ENCODE data around the gene NNT.
A peak's percentile ranks its signal among the peaks of the same experiment; 100 is the strongest.
"Not testable (repeated sequence)": the region's sequence is repeated elsewhere in the genome, so short reads cannot be mapped to it uniquely, and the experiment has no call there.

Gene NNT

DNA sequence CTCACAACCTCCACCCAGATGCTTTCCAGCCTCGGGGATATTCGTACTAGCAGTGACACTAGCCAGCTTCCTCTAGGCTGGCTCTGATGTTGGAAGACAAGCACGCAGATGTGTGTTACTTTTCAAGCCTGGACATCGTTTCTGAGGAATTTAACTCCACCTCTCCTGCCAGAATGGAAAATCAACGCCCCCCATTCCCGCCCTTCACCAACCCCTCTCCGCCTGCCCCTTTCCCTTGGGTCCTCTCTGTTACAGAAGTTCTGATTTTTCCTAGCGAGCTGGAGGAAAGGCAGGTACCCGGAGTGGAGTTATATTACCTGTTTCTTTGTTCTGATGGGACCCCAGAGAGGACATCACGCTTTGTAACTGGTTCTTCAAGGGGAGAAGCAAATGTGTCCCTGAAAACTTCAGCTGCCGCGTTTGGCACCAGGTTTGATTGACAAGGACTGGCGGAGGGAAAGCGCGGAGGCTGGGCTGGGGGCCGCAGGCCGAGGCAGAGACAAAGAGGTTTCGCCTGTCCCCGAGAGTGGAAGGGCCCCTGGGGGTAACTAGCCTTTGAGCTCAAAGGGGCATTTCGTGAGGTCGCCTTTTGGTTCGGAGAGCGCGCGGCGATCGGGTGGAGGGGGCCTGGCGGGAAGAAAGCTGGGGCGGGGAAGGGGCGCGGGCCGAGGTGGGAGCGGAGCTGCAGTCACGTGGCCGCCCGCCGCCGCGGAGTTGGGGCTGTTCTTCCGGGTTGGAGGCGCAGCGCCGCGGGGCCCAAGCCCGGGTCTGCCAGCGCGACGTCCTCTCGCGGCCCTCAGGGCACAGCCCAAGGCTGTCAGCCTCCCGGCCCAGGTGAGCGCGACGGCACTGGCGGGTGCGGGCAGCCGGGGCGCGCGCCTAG lies at the start of gene NNT:
Gene NNT, plus strand, starts transcription at position 720 of the 883 bp plus-strand sequence. CDS start 6,016 bp downstream, outside the sequence.
- Mint-ChIP-seq H3K9me3 (peaks cover 13% of the 10 kb centered on the region), H3K27me3 (no peaks in the 10 kb centered on the region), H3K4me3 (peak within 1 kb of the TSS; percentile 86), H3K36me3 (ENCODE audit: low read depth) (peaks cover 39% of the 10 kb centered on the region), H3K4me1 (ENCODE audit: low read depth) (peaks cover 38% of the 10 kb centered on the region), H3K27ac (peak within 1 kb of the TSS; percentile 87)
- intact Hi-C loops (cut with micrococcal nuclease), result loop anchor here (1.0 to 10.0 kb wide), 5 partner anchors 46 to 480 kb away; partner anchors contain the start of genes C5orf34, HMGCS1 and ZNF131

DNA sequence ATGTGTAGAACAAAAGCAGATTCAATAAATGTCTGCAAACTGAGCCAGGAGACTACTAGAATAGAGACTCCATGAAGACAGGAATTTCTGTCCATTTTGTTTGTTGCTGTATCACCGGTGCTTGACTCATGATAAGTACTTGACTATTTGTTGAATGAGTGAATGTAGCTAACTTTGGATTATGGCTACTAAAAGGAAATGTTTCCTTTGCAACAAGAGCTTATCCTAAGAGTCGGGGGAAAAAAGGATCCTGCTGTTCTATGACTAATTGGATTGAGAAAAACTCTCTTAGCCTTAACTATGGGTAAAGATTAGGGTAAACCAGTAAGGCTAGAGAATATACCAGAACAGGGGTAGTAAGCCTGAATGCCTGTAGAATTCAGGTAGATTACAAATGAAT lies 49.6 kb upstream of the NNT start:
- no peaks in the 10 kb centered on the region for H3K9me3 Mint-ChIP-seq
- no peak overlapping the region for H3K4me3 Mint-ChIP-seq
- peaks cover 28% of the 10 kb centered on the region for H3K36me3 Mint-ChIP-seq (ENCODE audit: low read depth)
- H3K27ac Mint-ChIP-seq, result no peak overlapping the region
- intact Hi-C loops (cut with micrococcal nuclease), result no loop called here
- H3K27me3 Mint-ChIP-seq, result no peaks in the 10 kb centered on the region
- peaks cover 12% of the 10 kb centered on the region for H3K4me1 Mint-ChIP-seq (ENCODE audit: low read depth)

DNA sequence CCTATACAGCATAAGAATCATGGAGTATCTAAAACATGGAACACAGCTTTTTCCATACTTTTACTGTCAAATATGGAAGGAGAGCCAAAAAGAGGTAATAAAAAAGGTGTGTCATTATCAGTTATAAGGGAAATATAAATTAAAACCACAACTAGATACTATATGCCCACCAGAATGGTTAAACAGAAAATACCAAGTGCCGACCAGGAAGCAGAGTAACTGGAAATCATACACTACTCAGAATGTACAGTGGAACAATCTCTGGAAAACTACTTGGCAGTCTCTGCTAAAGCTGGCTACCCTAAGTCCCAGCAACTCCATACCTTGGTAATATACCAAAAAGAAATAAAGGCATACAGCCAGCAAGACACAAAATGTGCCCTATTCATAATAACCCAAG lies 48.5 kb upstream of the NNT start:
- Mint-ChIP-seq H3K27ac (no peak overlapping the region), H3K4me3 (no peak overlapping the region), H3K4me1 (ENCODE audit: low read depth) (peaks cover 12% of the 10 kb centered on the region), H3K36me3 (ENCODE audit: low read depth) (peaks cover 16% of the 10 kb centered on the region), H3K9me3 (no peaks in the 10 kb centered on the region), H3K27me3 (no peaks in the 10 kb centered on the region)
- intact Hi-C loops (cut with micrococcal nuclease), result no loop called here

DNA sequence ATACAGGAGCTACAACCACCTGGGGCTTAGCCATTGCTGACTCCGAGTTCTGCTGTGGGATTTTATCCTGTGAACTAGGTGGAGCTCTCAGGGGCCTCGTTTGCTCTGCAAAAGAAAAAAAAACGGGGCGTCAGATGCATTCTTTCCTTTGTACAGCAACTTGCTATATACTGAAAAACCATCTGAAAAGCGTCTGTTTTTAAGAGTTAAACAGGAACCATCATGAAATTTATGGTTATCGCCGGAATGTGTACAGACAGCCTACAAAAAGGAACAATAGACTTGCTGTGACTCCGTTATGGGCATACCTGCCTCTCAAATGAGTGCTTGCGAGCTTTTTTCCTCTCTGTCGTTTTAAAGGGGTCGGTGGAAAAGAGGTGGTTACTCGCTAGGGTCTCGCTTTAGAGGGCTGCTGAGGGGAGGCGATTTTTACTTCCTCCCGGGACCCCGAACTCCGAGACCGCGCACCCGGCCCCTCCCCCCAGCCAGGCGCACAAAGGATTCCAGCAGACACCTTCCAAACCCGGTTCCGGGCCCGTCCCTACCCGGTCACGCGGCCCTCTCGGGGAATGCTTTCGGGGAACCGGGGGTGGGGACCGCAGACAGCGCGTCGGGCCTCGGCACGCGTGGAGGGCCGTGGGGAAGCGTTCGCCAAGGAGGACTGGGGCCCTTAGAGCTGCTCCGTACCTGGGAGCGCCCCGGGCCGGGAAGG lies 46.9 kb upstream of the NNT start:
- Mint-ChIP-seq H3K4me1 (ENCODE audit: low read depth) (peaks cover 8% of the 10 kb centered on the region), H3K36me3 (ENCODE audit: low read depth) (peaks cover 8% of the 10 kb centered on the region), H3K27ac (peak overlapping the region; percentile 75), H3K27me3 (no peaks in the 10 kb centered on the region), H3K4me3 (peak overlapping the region; percentile 83), H3K9me3 (no peaks in the 10 kb centered on the region)
- intact Hi-C loops (cut with micrococcal nuclease), result loop anchor here (1.0 to 5.0 kb wide), 3 partner anchors 41 to 74 kb away; partner anchors contain the start of genes C5orf34, NNT and TMEM267

DNA sequence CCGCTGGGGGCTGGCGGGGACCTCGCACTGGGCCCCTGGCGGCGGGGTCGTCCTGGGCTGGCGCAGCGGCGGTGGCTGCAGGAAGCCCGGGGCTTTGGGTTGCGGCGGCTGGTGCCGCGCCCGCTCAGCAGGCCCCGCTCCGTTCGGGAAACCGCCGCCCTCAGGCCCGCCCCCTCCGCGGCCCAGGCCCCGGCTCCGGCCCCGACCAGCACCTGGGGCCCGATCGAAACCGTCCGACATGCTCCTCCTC lies 46.4 kb upstream of the NNT start:
- not testable (repeated sequence) for H3K36me3 Mint-ChIP-seq (ENCODE audit: low read depth); H3K27me3 Mint-ChIP-seq; H3K4me1 Mint-ChIP-seq (ENCODE audit: low read depth); H3K9me3 Mint-ChIP-seq
- peak overlapping the region; percentile 75 for H3K27ac Mint-ChIP-seq
- peak overlapping the region; percentile 83 for H3K4me3 Mint-ChIP-seq
- intact Hi-C loops (cut with micrococcal nuclease), result loop anchor here (1.0 to 5.0 kb wide), 3 partner anchors 42 to 74 kb away; partner anchors contain the start of genes C5orf34, NNT and TMEM267

DNA sequence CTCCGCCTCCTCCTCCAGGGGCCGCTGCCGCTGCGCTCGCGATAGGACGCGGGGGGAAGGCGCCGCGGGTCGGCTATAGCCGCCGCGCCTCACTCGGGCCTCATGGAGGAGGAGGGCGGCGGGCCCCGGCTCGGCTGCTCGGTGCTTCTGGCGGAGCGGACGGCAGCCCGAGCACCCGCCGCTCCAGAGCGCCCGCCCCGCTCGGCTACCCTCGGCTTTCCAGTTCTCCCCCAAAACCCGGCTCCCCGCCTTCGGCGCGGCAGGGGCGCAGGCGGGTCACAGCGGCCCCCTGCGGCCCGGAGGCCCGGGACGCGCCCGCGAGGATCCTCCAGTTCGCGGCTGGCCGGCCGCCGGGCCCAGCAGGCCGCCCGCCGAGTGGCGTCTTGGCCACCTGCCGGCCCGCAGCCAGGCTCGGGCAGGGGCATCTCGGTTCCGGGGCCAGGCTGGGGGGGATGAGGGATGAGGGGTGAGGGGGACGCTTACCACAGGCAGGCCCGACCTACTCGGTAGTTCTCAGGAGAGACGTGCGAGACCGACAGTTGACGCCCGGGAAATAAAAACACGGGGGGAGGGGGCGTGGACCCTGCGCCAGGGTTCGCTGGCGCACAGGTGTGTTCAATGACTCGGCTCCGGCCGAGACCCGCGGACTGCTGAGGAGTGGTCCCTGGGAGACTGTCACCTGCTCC lies 46.0 kb upstream of the NNT start, which contains the start of gene PAIP1:
Gene PAIP1, minus strand, starts transcription at position 221 of the 686 bp plus-strand sequence. CDS start 231 bp downstream, outside the sequence.
- intact Hi-C loops (cut with micrococcal nuclease), result loop anchor here (1.0 to 5.0 kb wide), 3 partner anchors 42 to 75 kb away; partner anchors contain the start of genes C5orf34, NNT and TMEM267
- Mint-ChIP-seq H3K27me3 (no peaks in the 10 kb centered on the region), H3K9me3 (no peaks in the 10 kb centered on the region), H3K27ac (peak within 1 kb of the TSS; percentile 75), H3K36me3 (ENCODE audit: low read depth) (peaks cover 5% of the 10 kb centered on the region), H3K4me3 (peak within 1 kb of the TSS; percentile 83), H3K4me1 (ENCODE audit: low read depth) (peaks cover 7% of the 10 kb centered on the region)

DNA sequence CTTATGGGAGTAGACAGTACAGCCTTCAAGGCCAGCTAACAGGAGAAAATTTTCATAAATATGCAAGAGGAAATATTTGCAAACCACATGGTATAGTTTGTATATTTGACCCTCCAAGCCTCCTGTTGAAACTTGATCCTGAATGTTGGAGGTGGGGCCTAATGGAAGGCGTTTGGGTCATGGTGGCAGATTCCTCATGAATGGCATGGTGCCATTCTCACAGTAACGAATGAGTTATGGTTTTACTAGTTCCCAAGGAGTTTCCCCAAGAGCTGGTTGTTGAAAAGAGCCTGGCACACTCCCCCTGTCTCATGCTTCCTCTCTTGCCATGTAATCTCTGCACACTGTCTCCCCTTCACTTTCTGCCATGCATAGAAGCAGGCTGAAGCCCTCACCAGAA lies 42.9 kb upstream of the NNT start:
- H3K36me3 Mint-ChIP-seq (ENCODE audit: low read depth), result peaks cover 5% of the 10 kb centered on the region
- H3K4me3 Mint-ChIP-seq, result no peak overlapping the region
- no peaks in the 10 kb centered on the region for H3K27me3 Mint-ChIP-seq
- peaks cover 7% of the 10 kb centered on the region for H3K4me1 Mint-ChIP-seq (ENCODE audit: low read depth)
- no peak overlapping the region for H3K27ac Mint-ChIP-seq
- H3K9me3 Mint-ChIP-seq, result no peaks in the 10 kb centered on the region
- intact Hi-C loops (cut with micrococcal nuclease), result no loop called here

DNA sequence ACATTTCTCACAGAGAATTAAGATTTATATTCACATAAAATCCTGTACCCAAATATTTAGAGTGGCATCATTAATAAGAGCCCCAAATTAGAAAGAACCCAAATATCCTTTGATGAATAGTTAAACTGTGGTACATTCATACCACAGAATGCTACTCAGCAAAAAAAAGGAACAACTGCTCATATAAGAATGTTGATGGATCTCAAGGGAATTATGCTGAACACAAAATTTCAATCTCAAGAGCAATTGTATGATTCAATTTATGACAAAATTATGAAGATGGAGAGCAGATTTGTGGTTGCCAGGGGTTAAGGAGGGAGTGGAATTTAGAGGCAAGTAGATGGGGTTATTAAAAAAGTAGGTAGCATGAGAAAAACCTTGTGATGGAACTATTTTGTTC lies 41.6 kb upstream of the NNT start:
- Mint-ChIP-seq H3K27me3 (no peaks in the 10 kb centered on the region), H3K4me3 (no peak overlapping the region), H3K36me3 (ENCODE audit: low read depth) (peaks cover under 1% of the 10 kb centered on the region), H3K4me1 (ENCODE audit: low read depth) (peaks cover 7% of the 10 kb centered on the region), H3K9me3 (no peaks in the 10 kb centered on the region), H3K27ac (no peak overlapping the region)
- intact Hi-C loops (cut with micrococcal nuclease), result no loop called here

DNA sequence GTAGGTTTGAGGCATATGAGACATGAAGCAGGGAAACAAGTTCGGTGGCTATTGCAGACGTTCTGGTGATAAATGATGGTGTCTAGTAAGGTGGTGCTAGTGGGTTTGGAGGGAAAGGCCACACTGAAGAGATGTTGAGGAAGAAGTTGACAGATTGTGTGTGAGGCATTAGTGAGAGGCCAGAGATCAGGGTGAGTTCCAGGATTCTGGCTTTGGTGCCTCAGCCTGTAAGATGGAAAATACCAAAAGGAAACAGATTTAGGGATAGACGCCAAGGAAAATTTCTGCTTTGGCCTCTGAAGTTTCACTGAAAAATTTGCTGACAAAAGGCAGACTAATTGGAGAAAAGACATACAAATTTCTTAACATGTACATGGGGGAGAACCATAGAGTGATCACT lies 39.7 kb upstream of the NNT start:
- intact Hi-C loops (cut with micrococcal nuclease), result no loop called here
- Mint-ChIP-seq H3K4me3 (no peak overlapping the region), H3K27ac (no peak overlapping the region), H3K27me3 (no peaks in the 10 kb centered on the region), H3K36me3 (ENCODE audit: low read depth) (no peaks in the 10 kb centered on the region), H3K4me1 (ENCODE audit: low read depth) (no peaks in the 10 kb centered on the region), H3K9me3 (no peaks in the 10 kb centered on the region)

DNA sequence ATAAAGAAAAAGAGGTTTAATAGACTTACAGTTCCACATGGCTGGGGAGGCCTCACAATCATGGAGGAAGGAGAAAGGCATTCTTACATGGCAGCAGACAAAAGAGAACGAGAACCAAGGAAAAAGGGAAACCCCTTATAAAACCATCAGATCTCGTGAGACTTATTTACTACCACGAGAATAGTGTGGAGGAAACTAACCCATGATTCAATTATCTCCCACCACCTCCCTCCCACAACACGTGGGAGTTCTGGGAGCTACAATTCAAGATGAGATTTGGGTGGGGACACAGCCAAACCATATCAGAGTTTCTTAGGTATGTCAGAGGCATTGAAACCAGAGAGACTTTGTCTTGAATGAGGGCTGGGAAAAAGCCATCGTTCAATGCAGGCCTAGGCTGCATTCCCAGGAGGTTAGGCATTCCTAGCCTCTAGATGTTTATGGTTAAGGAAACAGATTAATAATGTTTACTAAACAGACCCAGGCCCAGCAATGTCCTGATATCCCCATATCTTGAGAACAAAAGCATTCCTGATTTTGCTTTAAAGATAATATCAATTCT lies 38.6 kb upstream of the NNT start:
- Mint-ChIP-seq H3K27ac (no peak overlapping the region), H3K4me3 (no peak overlapping the region), H3K27me3 (no peaks in the 10 kb centered on the region), H3K4me1 (ENCODE audit: low read depth) (no peaks in the 10 kb centered on the region), H3K36me3 (ENCODE audit: low read depth) (no peaks in the 10 kb centered on the region), H3K9me3 (no peaks in the 10 kb centered on the region)
- intact Hi-C loops (cut with micrococcal nuclease), result no loop called here

DNA sequence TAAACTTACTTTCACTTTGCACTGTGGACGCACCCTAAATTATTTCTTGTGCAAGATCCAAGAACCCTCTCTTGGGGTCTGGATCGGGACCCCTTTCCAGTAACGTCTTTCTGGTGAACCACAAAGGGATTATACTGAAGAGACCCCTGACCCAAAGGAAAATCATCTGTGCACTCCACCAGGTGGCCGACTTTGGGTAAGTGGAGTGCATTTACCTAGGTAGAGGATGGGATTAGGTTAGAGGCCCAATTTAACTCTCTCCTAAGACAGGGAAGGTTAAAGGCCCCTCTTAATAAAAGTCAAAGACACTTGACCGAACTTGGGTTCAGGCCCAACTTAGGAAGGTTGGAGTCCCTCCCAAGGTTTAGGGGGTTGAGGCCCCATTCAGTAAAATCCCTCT lies 37.9 kb upstream of the NNT start:
- intact Hi-C loops (cut with micrococcal nuclease), result no loop called here
- H3K4me1 Mint-ChIP-seq (ENCODE audit: low read depth), result no peaks in the 10 kb centered on the region
- H3K27ac Mint-ChIP-seq, result no peak overlapping the region
- no peaks in the 10 kb centered on the region for H3K9me3 Mint-ChIP-seq
- H3K4me3 Mint-ChIP-seq, result no peak overlapping the region
- no peaks in the 10 kb centered on the region for H3K36me3 Mint-ChIP-seq (ENCODE audit: low read depth)
- no peaks in the 10 kb centered on the region for H3K27me3 Mint-ChIP-seq

DNA sequence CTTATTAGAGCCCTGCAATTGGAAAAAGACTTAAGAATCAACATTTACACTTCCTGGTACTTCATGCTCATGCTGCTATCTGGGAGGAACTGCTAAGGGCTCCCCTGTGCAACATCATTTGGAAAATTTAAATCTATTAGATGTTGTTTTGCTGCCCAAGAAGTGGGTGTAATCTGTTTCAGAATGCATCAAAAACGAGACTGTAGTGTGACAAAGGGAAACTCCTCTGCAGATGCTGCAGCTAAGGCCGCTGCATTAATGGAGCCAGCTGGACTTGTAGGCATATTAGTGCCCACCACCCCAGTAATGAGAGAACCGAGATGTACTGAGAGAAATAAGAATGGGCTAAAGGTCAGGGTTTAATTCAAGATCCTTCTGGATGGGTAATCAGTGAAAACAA lies 35.0 kb upstream of the NNT start:
- no peak overlapping the region for H3K4me3 Mint-ChIP-seq
- no peaks in the 10 kb centered on the region for H3K4me1 Mint-ChIP-seq (ENCODE audit: low read depth)
- no peaks in the 10 kb centered on the region for H3K27me3 Mint-ChIP-seq
- H3K9me3 Mint-ChIP-seq, result no peaks in the 10 kb centered on the region
- no peak overlapping the region for H3K27ac Mint-ChIP-seq
- intact Hi-C loops (cut with micrococcal nuclease), result no loop called here
- H3K36me3 Mint-ChIP-seq (ENCODE audit: low read depth), result no peaks in the 10 kb centered on the region

DNA sequence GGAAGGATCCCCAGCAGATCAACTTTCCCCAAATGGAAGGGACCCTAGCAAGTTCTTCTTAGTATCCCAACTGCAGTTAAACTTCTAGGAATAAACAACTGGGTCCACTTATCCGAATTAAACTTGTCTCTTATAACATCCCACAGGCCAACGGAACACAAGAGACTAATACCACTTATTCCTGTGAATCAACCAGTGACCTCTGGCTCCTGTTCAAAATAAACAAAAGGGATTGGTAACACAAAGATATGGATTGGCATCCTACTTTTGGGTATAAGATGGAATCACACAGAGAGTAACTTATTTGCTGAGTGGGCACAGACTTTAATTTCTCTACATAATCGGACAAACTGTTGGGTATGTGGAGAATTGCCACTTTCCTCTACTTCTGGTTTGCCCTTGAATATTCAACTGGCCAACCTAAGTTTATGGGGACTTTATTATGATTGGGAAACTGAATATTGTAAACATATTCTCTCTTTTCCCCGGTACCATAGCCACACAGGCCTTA lies 33.7 kb upstream of the NNT start:
- no peaks in the 10 kb centered on the region for H3K4me1 Mint-ChIP-seq (ENCODE audit: low read depth)
- H3K36me3 Mint-ChIP-seq (ENCODE audit: low read depth), result no peaks in the 10 kb centered on the region
- H3K27me3 Mint-ChIP-seq, result no peaks in the 10 kb centered on the region
- H3K9me3 Mint-ChIP-seq, result no peaks in the 10 kb centered on the region
- no peak overlapping the region for H3K4me3 Mint-ChIP-seq
- H3K27ac Mint-ChIP-seq, result no peak overlapping the region
- intact Hi-C loops (cut with micrococcal nuclease), result no loop called here
